H1 (cell line): ENCODE data around the gene ZNF8.

Source experiments
- BRCA1 ChIP-seq: IDR thresholded peaks from 2 replicates; pipeline ENCODE4 v1.6.1; 2012; ENCODE audit warnings: low read depth, low read length, improper control_type of control experiment
- EZH2 ChIP-seq: fragments of 200-600 bp; sonication (generic); IDR thresholded peaks from 2 replicates; pipeline ENCODE4 v1.7.1; 2012; ENCODE audit warnings: low read depth, mild to moderate bottlenecking, moderate library complexity, low read length, inconsistent platforms; ENCODE audit not compliant: severe bottlenecking
- GABPA ChIP-seq: IDR thresholded peaks from 2 replicates; pipeline ENCODE4 v1.6.1; 2011; ENCODE audit warnings: mild to moderate bottlenecking, low read length, moderate library complexity, borderline replicate concordance; ENCODE audit not compliant: insufficient read depth
- HDAC2 ChIP-seq, 2 experiments: fragments of 300-600 bp in 1 of 2; sonication (generic) in 1 of 2; IDR thresholded peaks; 2 replicates each; pipeline ENCODE4 v1.6.1; 2011 to 2012; ENCODE audit warnings: low read depth in 2 of 2, low read length in 2 of 2, mild to moderate bottlenecking in 2 of 2, moderate library complexity in 2 of 2, borderline replicate concordance in 1 of 2, inconsistent platforms in 1 of 2
- KDM4A ChIP-seq: IDR thresholded peaks from one replicate; pipeline ENCODE4 v1.7.1; 2012; ENCODE audit warnings: low read depth, mild to moderate bottlenecking, moderate library complexity, low read length, inconsistent platforms; ENCODE audit not compliant: severe bottlenecking
- NANOG ChIP-seq: IDR thresholded peaks from 2 replicates; pipeline ENCODE4 v1.6.1; 2011; ENCODE audit warnings: low read length, low read depth, mild to moderate bottlenecking, inconsistent platforms; ENCODE audit not compliant: insufficient read depth, poor library complexity, severe bottlenecking
- POLR2A ChIP-seq, 2 experiments: IDR thresholded peaks; 1 replicate in 1 of 2; 2 replicates in 1 of 2; pipeline ENCODE4 v1.6.1; 2011; ENCODE audit warnings: low read depth in 2 of 2, low read length in 2 of 2, mild to moderate bottlenecking in 2 of 2; ENCODE audit errors: control extremely low read depth in 1 of 2
- RAD21 ChIP-seq, 2 experiments: IDR thresholded peaks in 1 of 2; conservative IDR thresholded peaks in 1 of 2; 2 replicates each; pipeline ENCODE4 v1.6.1; 2011; ENCODE audit warnings: low read depth in 2 of 2, low read length in 2 of 2, improper control_type of control experiment in 1 of 2, inconsistent platforms in 1 of 2, mild to moderate bottlenecking in 1 of 2, moderate library complexity in 1 of 2
- TAF1 ChIP-seq: IDR thresholded peaks from 2 replicates; pipeline ENCODE4 v1.6.1; 2011; ENCODE audit warnings: mild to moderate bottlenecking, low read depth, low read length
- YY1 ChIP-seq: IDR thresholded peaks from 2 replicates; pipeline ENCODE4 v1.6.1; 2011; ENCODE audit warnings: low read depth, mild to moderate bottlenecking, low read length
- TF ChIP-seq, protein P1 (sequence below), 3 experiments: IDR thresholded peaks; 1 replicate in 2 of 3; 2 replicates in 1 of 3; pipeline versions ENCODE4 v1.5.1 to v1.6.1; 2011; ENCODE audit warnings: low read length in 3 of 3, mild to moderate bottlenecking in 3 of 3, inconsistent platforms in 2 of 3, low read depth in 1 of 3, moderate library complexity in 1 of 3; ENCODE audit not compliant: insufficient read depth in 1 of 3; ENCODE audit errors: control extremely low read depth in 1 of 3
- TF ChIP-seq, protein P2 (sequence below): IDR thresholded peaks from 2 replicates; pipeline ENCODE4 v1.6.1; 2011; ENCODE audit warnings: low read depth, mild to moderate bottlenecking, low read length; ENCODE audit not compliant: insufficient read depth

DNA sequence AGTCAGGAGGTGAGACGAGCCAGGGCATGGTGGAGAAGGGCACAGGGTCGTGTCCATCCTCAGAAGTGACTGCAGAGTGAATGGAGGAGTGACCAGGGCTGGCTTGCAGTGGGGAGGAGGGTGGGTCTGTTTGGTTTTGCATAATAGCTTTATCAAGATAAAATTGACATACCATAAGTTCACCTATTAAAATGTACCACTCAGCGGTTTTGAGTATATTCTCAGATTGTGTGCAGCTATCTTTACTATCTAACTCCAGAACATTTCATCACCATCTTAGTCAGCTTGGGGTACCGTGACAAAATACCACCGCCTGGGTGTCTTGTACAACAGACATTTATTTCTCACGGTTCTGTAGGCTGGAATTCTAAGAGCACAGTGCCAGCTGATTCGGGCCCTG, 13.2 kb downstream of the ZNF8 start:
- TF ChIP-seq, protein P1, sequence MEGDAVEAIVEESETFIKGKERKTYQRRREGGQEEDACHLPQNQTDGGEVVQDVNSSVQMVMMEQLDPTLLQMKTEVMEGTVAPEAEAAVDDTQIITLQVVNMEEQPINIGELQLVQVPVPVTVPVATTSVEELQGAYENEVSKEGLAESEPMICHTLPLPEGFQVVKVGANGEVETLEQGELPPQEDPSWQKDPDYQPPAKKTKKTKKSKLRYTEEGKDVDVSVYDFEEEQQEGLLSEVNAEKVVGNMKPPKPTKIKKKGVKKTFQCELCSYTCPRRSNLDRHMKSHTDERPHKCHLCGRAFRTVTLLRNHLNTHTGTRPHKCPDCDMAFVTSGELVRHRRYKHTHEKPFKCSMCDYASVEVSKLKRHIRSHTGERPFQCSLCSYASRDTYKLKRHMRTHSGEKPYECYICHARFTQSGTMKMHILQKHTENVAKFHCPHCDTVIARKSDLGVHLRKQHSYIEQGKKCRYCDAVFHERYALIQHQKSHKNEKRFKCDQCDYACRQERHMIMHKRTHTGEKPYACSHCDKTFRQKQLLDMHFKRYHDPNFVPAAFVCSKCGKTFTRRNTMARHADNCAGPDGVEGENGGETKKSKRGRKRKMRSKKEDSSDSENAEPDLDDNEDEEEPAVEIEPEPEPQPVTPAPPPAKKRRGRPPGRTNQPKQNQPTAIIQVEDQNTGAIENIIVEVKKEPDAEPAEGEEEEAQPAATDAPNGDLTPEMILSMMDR (IDR thresholded peaks at IDR 0.05; ENCODE audit: control extremely low read depth in 1 of 3, insufficient read depth in 1 of 3, low read depth in 1 of 3, low read length in 3 of 3): no peak
- TF ChIP-seq RAD21 (IDR thresholded peaks at IDR 0.05 in 1 of 2, conservative IDR thresholded peaks at IDR 0.05 in 1 of 2; ENCODE audit: low read depth in 2 of 2, low read length in 2 of 2) (no peak), EZH2 (no peak), BRCA1 (no peak), GABPA (no peak), HDAC2 (IDR thresholded peaks at IDR 0.05; ENCODE audit: borderline replicate concordance in 1 of 2, low read depth in 2 of 2, low read length in 2 of 2) (no peak), YY1 (no peak), POLR2A (IDR thresholded peaks at IDR 0.05; ENCODE audit: control extremely low read depth in 1 of 2, low read depth in 2 of 2, low read length in 2 of 2) (no peak), TAF1 (no peak), KDM4A (no peak), NANOG (no peak)
- TF ChIP-seq, protein P2, sequence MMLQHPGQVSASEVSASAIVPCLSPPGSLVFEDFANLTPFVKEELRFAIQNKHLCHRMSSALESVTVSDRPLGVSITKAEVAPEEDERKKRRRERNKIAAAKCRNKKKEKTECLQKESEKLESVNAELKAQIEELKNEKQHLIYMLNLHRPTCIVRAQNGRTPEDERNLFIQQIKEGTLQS: no peak
